Measurements from ENCODE around the gene MYL5. TPM values are rescaled to one million over a fixed set of nuclear protein-coding genes. Genes with fewer than 3 reads are reported as not detected.
A peak's percentile ranks its signal among the peaks of the same experiment; 100 is the strongest.

Gene MYL5
- total and polyA plus RNA-seq, 2 of the 13 experiments (the other 11 are each of a cell fraction or from before 2014, with no cell fraction given) = 6.5 to 16.0 TPM

DNA sequence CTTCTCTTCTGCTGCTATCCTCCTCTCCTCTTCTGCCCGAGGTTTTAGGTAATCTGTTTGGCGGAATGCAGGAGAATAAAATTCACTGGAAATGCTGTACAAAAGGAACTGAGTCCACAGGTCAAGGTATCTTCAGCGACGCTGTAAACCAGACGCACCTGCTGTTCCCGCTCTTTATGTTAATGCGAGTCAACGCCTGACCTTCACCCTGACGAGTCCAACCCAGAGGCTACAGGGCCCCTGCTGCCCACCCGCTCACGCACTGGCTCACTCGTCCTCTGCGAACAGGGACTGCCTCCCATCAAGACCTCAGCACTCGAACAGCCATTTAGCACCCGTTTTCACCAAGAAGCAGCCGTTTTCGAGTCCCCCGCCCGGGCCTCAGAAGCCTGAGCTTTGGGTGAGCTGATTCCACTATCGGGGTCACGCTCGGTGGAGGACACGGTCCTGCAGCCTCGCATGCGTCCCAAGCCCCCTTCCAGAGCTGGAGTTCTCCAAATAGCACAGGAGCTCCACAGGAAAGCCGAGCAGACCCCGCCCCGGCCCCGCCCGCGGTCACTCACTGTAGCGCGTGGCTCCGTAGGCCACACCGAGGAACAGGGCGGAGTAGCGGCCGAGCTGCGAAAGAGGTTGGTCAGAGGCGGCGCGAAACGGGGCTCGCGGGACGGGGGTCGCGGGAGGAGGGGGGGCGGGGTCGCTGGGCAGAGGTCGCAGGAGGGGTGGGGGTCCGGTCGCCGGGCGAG, 822 bp upstream of the MYL5 start (continued):
- TF ChIP-seq, protein P1, sequence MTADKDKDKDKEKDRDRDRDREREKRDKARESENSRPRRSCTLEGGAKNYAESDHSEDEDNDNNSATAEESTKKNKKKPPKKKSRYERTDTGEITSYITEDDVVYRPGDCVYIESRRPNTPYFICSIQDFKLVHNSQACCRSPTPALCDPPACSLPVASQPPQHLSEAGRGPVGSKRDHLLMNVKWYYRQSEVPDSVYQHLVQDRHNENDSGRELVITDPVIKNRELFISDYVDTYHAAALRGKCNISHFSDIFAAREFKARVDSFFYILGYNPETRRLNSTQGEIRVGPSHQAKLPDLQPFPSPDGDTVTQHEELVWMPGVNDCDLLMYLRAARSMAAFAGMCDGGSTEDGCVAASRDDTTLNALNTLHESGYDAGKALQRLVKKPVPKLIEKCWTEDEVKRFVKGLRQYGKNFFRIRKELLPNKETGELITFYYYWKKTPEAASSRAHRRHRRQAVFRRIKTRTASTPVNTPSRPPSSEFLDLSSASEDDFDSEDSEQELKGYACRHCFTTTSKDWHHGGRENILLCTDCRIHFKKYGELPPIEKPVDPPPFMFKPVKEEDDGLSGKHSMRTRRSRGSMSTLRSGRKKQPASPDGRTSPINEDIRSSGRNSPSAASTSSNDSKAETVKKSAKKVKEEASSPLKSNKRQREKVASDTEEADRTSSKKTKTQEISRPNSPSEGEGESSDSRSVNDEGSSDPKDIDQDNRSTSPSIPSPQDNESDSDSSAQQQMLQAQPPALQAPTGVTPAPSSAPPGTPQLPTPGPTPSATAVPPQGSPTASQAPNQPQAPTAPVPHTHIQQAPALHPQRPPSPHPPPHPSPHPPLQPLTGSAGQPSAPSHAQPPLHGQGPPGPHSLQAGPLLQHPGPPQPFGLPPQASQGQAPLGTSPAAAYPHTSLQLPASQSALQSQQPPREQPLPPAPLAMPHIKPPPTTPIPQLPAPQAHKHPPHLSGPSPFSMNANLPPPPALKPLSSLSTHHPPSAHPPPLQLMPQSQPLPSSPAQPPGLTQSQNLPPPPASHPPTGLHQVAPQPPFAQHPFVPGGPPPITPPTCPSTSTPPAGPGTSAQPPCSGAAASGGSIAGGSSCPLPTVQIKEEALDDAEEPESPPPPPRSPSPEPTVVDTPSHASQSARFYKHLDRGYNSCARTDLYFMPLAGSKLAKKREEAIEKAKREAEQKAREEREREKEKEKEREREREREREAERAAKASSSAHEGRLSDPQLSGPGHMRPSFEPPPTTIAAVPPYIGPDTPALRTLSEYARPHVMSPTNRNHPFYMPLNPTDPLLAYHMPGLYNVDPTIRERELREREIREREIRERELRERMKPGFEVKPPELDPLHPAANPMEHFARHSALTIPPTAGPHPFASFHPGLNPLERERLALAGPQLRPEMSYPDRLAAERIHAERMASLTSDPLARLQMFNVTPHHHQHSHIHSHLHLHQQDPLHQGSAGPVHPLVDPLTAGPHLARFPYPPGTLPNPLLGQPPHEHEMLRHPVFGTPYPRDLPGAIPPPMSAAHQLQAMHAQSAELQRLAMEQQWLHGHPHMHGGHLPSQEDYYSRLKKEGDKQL (CRISPR knock-in tag; IDR thresholded peaks at IDR 0.05; ENCODE audit: low read depth) = no peak
- TF ChIP-seq HHEX (CRISPR knock-in tag; IDR thresholded peaks at IDR 0.05) = no peak
- TF ChIP-seq, protein P2, sequence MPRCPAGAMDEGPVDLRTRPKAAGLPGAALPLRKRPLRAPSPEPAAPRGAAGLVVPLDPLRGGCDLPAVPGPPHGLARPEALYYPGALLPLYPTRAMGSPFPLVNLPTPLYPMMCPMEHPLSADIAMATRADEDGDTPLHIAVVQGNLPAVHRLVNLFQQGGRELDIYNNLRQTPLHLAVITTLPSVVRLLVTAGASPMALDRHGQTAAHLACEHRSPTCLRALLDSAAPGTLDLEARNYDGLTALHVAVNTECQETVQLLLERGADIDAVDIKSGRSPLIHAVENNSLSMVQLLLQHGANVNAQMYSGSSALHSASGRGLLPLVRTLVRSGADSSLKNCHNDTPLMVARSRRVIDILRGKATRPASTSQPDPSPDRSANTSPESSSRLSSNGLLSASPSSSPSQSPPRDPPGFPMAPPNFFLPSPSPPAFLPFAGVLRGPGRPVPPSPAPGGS (CRISPR knock-in tag; IDR thresholded peaks at IDR 0.05) = peak; percentile 16; the same call in 1 of the 2 replicates
- no peak for TF ChIP-seq KLF13 (CRISPR knock-in tag; IDR thresholded peaks at IDR 0.05)
- TF ChIP-seq NR1H2 (CRISPR knock-in tag; IDR thresholded peaks at IDR 0.05; ENCODE audit: borderline replicate concordance, low read depth) = no peak
- peak; percentile 53; the same call in 1 of the 2 replicates for TF ChIP-seq ZNF501 (CRISPR knock-in tag; IDR thresholded peaks at IDR 0.05)
- TF ChIP-seq REL (CRISPR knock-in tag; conservative IDR thresholded peaks at IDR 0.05) = no peak
- TF ChIP-seq TARDBP (CRISPR knock-in tag; IDR thresholded peaks at IDR 0.05) = peak; percentile 5; the same call in 1 of the 2 replicates
- no peak for TF ChIP-seq PHF5A (CRISPR knock-in tag; IDR thresholded peaks at IDR 0.05; ENCODE audit: low read depth, unreplicated experiment)
- no peak for TF ChIP-seq ZEB1 (IDR thresholded peaks at IDR 0.05; ENCODE audit: insufficient replicate concordance, low read depth)
- no peak for TF ChIP-seq RNF219 (CRISPR knock-in tag; IDR thresholded peaks at IDR 0.05)
- no peak for TF ChIP-seq KAT8 (CRISPR knock-in tag; IDR thresholded peaks at IDR 0.05)
- TF ChIP-seq PRMT3 (CRISPR knock-in tag; IDR thresholded peaks at IDR 0.05; ENCODE audit: borderline replicate concordance, low read depth) = no peak
- peak in 1 of 2 experiments; percentile 64; a peak in 1 of 4 replicates for TF ChIP-seq POLR2A (IDR thresholded peaks at IDR 0.05; ENCODE audit: insufficient read depth in 1 of 2, low read depth in 2 of 2, low read length in 2 of 2)
- no peak for TF ChIP-seq ZNF552 (CRISPR knock-in tag; IDR thresholded peaks at IDR 0.05; ENCODE audit: borderline replicate concordance)
- peak; percentile 36 for TF ChIP-seq ZNF687 (CRISPR knock-in tag; IDR thresholded peaks at IDR 0.05)
